Stomach (tissue), 9 donors: ENCODE results near the gene TSPAN11. TPM values are rescaled to one million over a fixed set of nuclear protein-coding genes. Genes with fewer than 3 reads are reported as not detected.

Experiments used
- DNase-seq, 2 donors: peaks; one replicate each; pipeline versions ENCODE4 v3.0.0 to v3.0.0-alpha.2; 2013 to 2019
- H3K27ac ChIP-seq, 5 donors: fragments of 200-600 bp in 4 of 5; sonication (generic) in 4 of 5; one replicate each; pipeline ENCODE4 v1.5.1; 2013 to 2019; ENCODE audit warnings: mild to moderate bottlenecking in 1 of 5, moderate library complexity in 1 of 5
- H3K27me3 ChIP-seq, 3 donors: fragments of 200-600 bp; sonication (generic); one replicate each; pipeline ENCODE4 v1.5.1; 2017 to 2019; ENCODE audit warnings: mixed run types in 1 of 3
- H3K36me3 ChIP-seq, 4 donors: fragments of 200-600 bp; sonication (generic); 1 replicate in 3 of 4; 2 replicates in 1 of 4; pipeline ENCODE4 v1.5.1; 2016 to 2019
- H3K4me1 ChIP-seq, 4 donors: fragments of 200-600 bp; sonication (generic); one replicate each; pipeline ENCODE4 v1.5.1; 2016 to 2019
- H3K4me3 ChIP-seq, 4 donors: fragments of 200-600 bp; sonication (generic) in 3 of 4; one replicate each; pipeline ENCODE4 v1.5.1; 2016 to 2019; ENCODE audit warnings: mild to moderate bottlenecking in 1 of 4
- H3K9me3 ChIP-seq, 4 donors: fragments of 200-600 bp; sonication (generic); one replicate each; pipeline ENCODE4 v1.5.1; 2016 to 2019
- EP300 ChIP-seq: sonication (generic); formaldehyde crosslinking; IDR thresholded peaks from one replicate; pipeline ENCODE4 v1.6.1; 2017; ENCODE audit warnings: antibody characterized with exemption
- POLR2A ChIP-seq, 4 donors: fragments of 450-650 bp; IDR thresholded peaks; one replicate each; pipeline ENCODE4 v1.6.1; 2016; ENCODE audit warnings: antibody characterized with exemption in 4 of 4, control low read depth in 2 of 4, mild to moderate bottlenecking in 1 of 4, moderate library complexity in 1 of 4
- POLR2AphosphoS5 ChIP-seq, 3 donors: sonication (generic); formaldehyde crosslinking; IDR thresholded peaks; one replicate each; pipeline ENCODE4 v1.6.1; 2016; ENCODE audit warnings: antibody characterized with exemption in 3 of 3
- WGBS, 5 donors: extraction: QIAGEN DNeasy Blood & Tissue Kit in 3 of 5; methylation state at CpG; one replicate each; pipeline versions ENCODE4 v1.1.5 to v1.1.7; 2013 to 2018; 5-methylcytosine and 5-hydroxymethylcytosine counted together
- intact Hi-C: fragments of 100-400 bp; cut with DNase I; formaldehyde crosslinking; loops from one replicate; pipeline ENCODE4 v1.15.1; 2023; ENCODE audit warnings: low total_unique reads
- polyA plus RNA-seq, 3 donors: library from polyadenylated mRNA; stranded (reverse); fragments of 200-250 nt; gene quantifications; one replicate each; pipeline ENCODE4 v1.2.3, GENCODE V29; 2013
- total RNA-seq, 5 donors: library from RNA; depleted of rRNA; stranded (reverse); fragments of >200 nt; gene quantifications; one replicate each; pipeline versions ENCODE4 v1.1.0 to v1.2.3, GENCODE V29; 2014 to 2016
- TF ChIP-seq, protein P1 (sequence below), 7 experiments: fragments of 450-650 bp in 4 of 7; fragments of 200-600 bp in 3 of 7; sonication (generic) in 3 of 7; IDR thresholded peaks; one replicate each; pipeline ENCODE4 v1.5.1; 2016 to 2019; ENCODE audit warnings: antibody characterized with exemption in 7 of 7, control low read depth in 2 of 7, mild to moderate bottlenecking in 1 of 7
- donor health status: healthy with polysubstance abuse.
- donor health status: Bipolar disorder and iron deficiency.
- donor health status: healthy.

Gene TSPAN11
- total and polyA plus RNA-seq, 8 donors, result under 0.01 to 5.5 (median 1.3) TPM

DNA sequence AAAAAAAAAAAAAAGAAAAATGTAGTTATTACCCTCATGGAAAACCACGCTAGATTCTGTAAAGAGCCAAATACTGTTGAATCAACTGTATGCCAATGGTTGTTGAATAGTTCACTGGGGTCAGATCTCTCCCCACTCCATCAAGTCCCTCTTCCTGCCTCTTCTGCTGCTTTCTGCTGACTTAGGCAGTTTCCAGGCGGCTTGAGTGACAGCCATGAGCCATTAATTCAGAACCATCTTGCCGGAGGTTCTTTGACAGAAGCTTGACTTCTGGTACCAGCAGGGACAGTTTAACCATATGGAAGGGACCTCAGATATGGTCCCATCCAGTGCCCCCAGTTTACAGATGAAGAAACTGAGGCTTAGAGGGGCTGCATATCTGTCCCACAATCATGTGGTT lies 34.5 kb downstream of the TSPAN11 start:
- Histone ChIP-seq H3K4me1 (no peaks in the 10 kb centered on the region), H3K27me3 (peaks cover 0 to 30% (median 0%) of the 10 kb centered on the region in 3 donors), H3K36me3 (no peaks in the 10 kb centered on the region), H3K4me3 (no peak overlapping the region), H3K9me3 (no peaks in the 10 kb centered on the region), H3K27ac (no peak overlapping the region)
- TF ChIP-seq, protein P1, sequence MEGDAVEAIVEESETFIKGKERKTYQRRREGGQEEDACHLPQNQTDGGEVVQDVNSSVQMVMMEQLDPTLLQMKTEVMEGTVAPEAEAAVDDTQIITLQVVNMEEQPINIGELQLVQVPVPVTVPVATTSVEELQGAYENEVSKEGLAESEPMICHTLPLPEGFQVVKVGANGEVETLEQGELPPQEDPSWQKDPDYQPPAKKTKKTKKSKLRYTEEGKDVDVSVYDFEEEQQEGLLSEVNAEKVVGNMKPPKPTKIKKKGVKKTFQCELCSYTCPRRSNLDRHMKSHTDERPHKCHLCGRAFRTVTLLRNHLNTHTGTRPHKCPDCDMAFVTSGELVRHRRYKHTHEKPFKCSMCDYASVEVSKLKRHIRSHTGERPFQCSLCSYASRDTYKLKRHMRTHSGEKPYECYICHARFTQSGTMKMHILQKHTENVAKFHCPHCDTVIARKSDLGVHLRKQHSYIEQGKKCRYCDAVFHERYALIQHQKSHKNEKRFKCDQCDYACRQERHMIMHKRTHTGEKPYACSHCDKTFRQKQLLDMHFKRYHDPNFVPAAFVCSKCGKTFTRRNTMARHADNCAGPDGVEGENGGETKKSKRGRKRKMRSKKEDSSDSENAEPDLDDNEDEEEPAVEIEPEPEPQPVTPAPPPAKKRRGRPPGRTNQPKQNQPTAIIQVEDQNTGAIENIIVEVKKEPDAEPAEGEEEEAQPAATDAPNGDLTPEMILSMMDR (IDR thresholded peaks at IDR 0.05), result no peak
- TF ChIP-seq POLR2AphosphoS5 (IDR thresholded peaks at IDR 0.05) (no peak), EP300 (no peak), POLR2A (IDR thresholded peaks at IDR 0.05) (no peak)
- intact Hi-C loops, result no loop called here
- 77 to 83% (median 80%) methylated on average over 3 of the region's 3 CpGs for WGBS, 5 donors
- DNase-seq, result no peak

DNA sequence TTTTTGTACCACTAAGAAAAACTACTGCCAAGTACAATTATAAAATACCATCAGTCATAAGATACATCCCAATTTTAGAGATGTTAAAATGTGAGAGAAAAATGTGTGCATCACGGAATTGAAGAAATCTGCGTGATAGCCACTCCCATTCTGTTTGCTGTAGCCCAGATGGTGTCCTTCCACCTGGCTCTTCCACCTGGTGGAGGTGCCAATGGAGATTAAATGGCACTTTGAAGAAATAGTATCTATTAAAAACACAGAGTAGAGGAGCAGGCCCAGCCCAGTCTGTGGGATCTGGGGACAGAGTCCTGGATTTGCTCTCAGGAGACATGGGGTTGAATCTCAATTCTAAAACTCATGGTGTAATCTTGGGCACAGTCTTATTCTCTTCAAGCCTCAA lies 35.5 kb downstream of the TSPAN11 start:
- Histone ChIP-seq H3K9me3 (no peaks in the 10 kb centered on the region), H3K27ac (no peak overlapping the region), H3K4me1 (no peaks in the 10 kb centered on the region), H3K36me3 (no peaks in the 10 kb centered on the region), H3K4me3 (no peak overlapping the region), H3K27me3 (peaks cover 0 to 30% (median 0%) of the 10 kb centered on the region in 3 donors)
- no peak for DNase-seq
- 70 to 86% (median 83%) methylated on average over 2 of the region's 2 CpGs for WGBS, 5 donors
- TF ChIP-seq POLR2A (IDR thresholded peaks at IDR 0.05) (no peak), EP300 (no peak), POLR2AphosphoS5 (IDR thresholded peaks at IDR 0.05) (no peak)
- TF ChIP-seq, protein P1 (IDR thresholded peaks at IDR 0.05), result no peak
- intact Hi-C loops, result no loop called here

DNA sequence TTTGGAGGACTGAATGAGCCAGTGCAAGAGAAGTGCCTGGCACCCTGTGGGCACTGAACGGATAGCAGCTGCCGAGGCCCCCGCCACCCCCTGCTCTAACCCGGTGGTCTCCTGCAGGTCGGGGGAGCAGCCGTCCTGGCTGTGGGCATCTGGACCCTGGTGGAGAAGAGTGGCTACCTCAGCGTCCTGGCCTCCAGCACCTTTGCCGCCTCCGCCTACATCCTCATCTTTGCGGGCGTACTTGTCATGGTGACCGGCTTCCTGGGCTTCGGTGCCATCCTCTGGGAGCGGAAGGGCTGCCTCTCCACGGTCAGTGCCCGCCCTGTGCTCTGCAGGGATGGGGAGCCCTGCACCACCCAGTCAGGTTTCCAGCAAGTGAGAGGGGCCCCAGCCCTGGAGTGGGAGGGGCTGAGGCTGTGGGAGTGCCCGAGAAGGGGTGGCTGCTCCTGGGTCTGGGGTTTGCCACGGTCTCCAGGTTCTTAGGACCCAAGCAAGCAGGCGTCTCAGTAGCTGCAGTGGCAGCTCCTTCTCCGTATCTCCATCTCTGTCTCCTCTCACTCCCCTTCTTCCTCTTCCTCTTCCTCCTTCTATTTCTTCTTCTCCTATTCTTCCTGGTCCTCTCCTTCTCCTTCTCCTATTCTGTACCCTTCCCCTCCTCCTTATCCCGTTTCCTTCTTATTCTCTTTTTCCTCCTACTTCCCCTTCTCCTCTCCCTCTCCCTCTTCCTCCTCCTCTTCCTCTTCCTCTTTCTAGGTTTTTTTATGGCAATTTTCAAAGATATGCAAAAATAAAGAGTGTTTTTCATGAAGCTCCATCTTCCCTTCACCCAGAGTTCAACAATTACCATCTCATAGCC lies 37.4 kb downstream of the TSPAN11 start:
- intact Hi-C loops, result no loop called here
- no peak for DNase-seq
- TF ChIP-seq EP300 (no peak), POLR2A (IDR thresholded peaks at IDR 0.05) (no peak), POLR2AphosphoS5 (IDR thresholded peaks at IDR 0.05) (no peak)
- TF ChIP-seq, protein P1 (IDR thresholded peaks at IDR 0.05), result no peak
- Histone ChIP-seq H3K27ac (no peak overlapping the region), H3K27me3 (peaks cover 0 to 30% (median 0%) of the 10 kb centered on the region in 3 donors), H3K36me3 (no peaks in the 10 kb centered on the region), H3K4me1 (no peaks in the 10 kb centered on the region), H3K9me3 (no peaks in the 10 kb centered on the region), H3K4me3 (no peak overlapping the region)
- 76 to 86% (median 84%) methylated on average over 13 to 21 of the region's 21 CpGs for whole genome bisulfite sequencing, 5 donors

DNA sequence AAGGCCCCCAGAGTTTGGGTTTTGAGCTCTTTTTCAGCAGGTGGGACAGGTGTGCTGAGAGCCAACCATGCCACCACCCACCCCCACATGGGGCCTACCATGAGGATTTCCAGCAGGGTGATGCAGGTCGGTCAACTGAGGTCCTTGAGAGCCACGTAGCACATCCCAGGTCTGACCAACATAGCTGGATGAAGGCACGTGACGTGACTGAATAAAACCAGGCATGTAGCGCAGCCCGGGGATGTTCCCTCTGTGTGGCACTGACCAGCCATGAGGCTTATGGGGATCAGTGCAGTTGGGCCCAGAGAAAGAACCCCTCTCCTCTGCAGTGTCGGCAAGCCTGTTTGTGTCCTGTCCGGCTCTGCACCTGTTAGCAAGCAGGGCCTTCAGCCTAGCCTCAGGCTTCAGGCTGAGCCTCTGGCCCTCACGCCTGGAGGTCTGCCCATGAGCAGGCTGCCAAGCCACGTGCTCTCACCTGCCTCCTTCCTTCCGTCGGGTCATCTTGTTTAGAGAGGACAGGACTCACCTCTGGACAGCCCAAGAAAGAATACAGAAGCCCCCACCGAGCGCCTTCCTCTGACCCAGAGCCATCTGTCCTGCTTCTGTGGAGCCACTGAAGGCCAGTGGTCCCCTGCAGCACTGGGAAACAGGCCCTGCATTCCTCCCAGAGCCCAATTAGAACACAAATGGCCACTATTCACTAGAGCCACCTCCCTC lies 38.5 kb downstream of the TSPAN11 start:
- Histone ChIP-seq H3K4me3 (no peak overlapping the region), H3K4me1 (no peaks in the 10 kb centered on the region), H3K27ac (no peak overlapping the region), H3K9me3 (no peaks in the 10 kb centered on the region), H3K27me3 (peaks cover 0 to 29% (median 0%) of the 10 kb centered on the region in 3 donors), H3K36me3 (no peaks in the 10 kb centered on the region)
- TF ChIP-seq POLR2A (IDR thresholded peaks at IDR 0.05) (no peak), EP300 (no peak), POLR2AphosphoS5 (IDR thresholded peaks at IDR 0.05) (no peak)
- TF ChIP-seq, protein P1 (IDR thresholded peaks at IDR 0.05), result no peak
- intact Hi-C loops, result no loop called here
- WGBS, 5 donors, result 83 to 89% (median 88%) methylated on average over 6 to 14 of the region's 14 CpGs
- DNase-seq, result no peak
